B cell (primary cell): Measurements from ENCODE around the gene GLMN. TPM values are rescaled to one million over a fixed set of nuclear protein-coding genes. Genes with fewer than 3 reads are reported as not detected.

Experiments used
- ATAC-seq: fragments of 200-7000 bp; cut with Tn5 transposase; one replicate; pipeline ENCODE4 v1.10.0; 2021; ENCODE audit warnings: low read depth, mild to moderate bottlenecking, moderate number of reproducible peaks, moderate library complexity
- CTCF ChIA-PET: fragments of 350-600 bp; sonication (Branson Sonifier 250); formaldehyde crosslinking; loops from one replicate; lab custom pipeline; 2021; ENCODE audit warnings: antibody characterized with exemption, inconsistent platforms; lab: Charles Lee
- POLR2A ChIA-PET: fragments of 350-600 bp; sonication (Branson Sonifier 250); formaldehyde crosslinking; loops from one replicate; lab custom pipeline; 2021; ENCODE audit warnings: antibody characterized with exemption; lab: Charles Lee
- DNase-seq: peaks from one replicate; pipeline ENCODE4 v3.0.0; 2013
- H2AFZ ChIP-seq: 2 replicates; pipeline ENCODE4 v1.6.1; 2012; ENCODE audit warnings: mild to moderate bottlenecking, low read depth, low read length; ENCODE audit not compliant: insufficient read depth, poor library complexity, severe bottlenecking
- H3K27ac ChIP-seq, 2 donors: 1 replicate in 1 of 2; 2 replicates in 1 of 2; pipeline ENCODE4 v1.5.1; 2012 to 2013; ENCODE audit warnings: low read length in 2 of 2, mild to moderate bottlenecking in 2 of 2, moderate library complexity in 1 of 2
- H3K27me3 ChIP-seq, 4 experiments: fragments of 200-600 bp in 1 of 4; sonication (generic) in 1 of 4; replicated peaks in 1 of 4; 1 replicate in 2 of 4; 2 replicates in 2 of 4; pipeline versions ENCODE4 v1.6.1 to v1.7.0; 2013 to 2016; ENCODE audit warnings: low read length in 3 of 4, mild to moderate bottlenecking in 2 of 4, mixed read lengths in 1 of 4, moderate library complexity in 1 of 4; ENCODE audit not compliant: insufficient read depth in 4 of 4, control insufficient read depth in 3 of 4; ENCODE audit errors: control extremely low read depth in 1 of 4
- H3K36me3 ChIP-seq, 2 experiments: replicated peaks in 1 of 2; 1 replicate in 1 of 2; 2 replicates in 1 of 2; pipeline versions ENCODE4 v1.6.1 to v1.7.1; 2013; ENCODE audit warnings: low read length in 1 of 2; ENCODE audit not compliant: insufficient read depth in 2 of 2, control insufficient read depth in 1 of 2; ENCODE audit errors: control extremely low read depth in 1 of 2, extremely low read depth in 1 of 2
- H3K4me1 ChIP-seq, 2 donors: fragments of 200-600 bp in 1 of 2; sonication (generic) in 1 of 2; 1 replicate in 1 of 2; 2 replicates in 1 of 2; pipeline versions ENCODE4 v1.5.1 to v1.6.1; 2013 to 2017; ENCODE audit warnings: low read length in 2 of 2; ENCODE audit not compliant: control insufficient read depth in 2 of 2, insufficient read depth in 2 of 2
- H3K4me2 ChIP-seq: replicated peaks from 2 replicates; pipeline ENCODE3; 2012; ENCODE audit warnings: mild to moderate bottlenecking, low read depth, low read length; ENCODE audit not compliant: poor library complexity, severe bottlenecking
- H3K4me3 ChIP-seq, 5 experiments: fragments of 200-600 bp in 1 of 5; sonication (generic) in 1 of 5; 1 replicate in 3 of 5; 2 replicates in 2 of 5; pipeline versions ENCODE4 v1.5.1 to v1.7.0; 2011 to 2016; ENCODE audit warnings: low read length in 4 of 5, mild to moderate bottlenecking in 4 of 5, low read depth in 2 of 5, control low read depth in 1 of 5, moderate library complexity in 1 of 5; ENCODE audit not compliant: insufficient read depth in 1 of 5; ENCODE audit errors: control extremely low read depth in 1 of 5, extremely low read depth in 1 of 5
- H3K79me2 ChIP-seq: fragments of 200-600 bp; sonication (generic); one replicate; pipeline ENCODE4 v1.6.0; 2016; ENCODE audit warnings: low read length; ENCODE audit not compliant: control insufficient read depth, insufficient read depth
- H3K9ac ChIP-seq: fragments of 200-600 bp; sonication (generic); 2 replicates; pipeline ENCODE4 v1.6.1; 2017; ENCODE audit warnings: mild to moderate bottlenecking, low read length, moderate library complexity
- H3K9me3 ChIP-seq, 3 donors: one replicate each; pipeline versions ENCODE4 v1.6.1 to v1.7.1; 2013; ENCODE audit warnings: low read length in 2 of 3; ENCODE audit not compliant: control insufficient read depth in 2 of 3, insufficient read depth in 1 of 3; ENCODE audit errors: control extremely low read depth in 1 of 3
- H4K20me1 ChIP-seq: 2 replicates; pipeline ENCODE4 v1.6.0; 2012; ENCODE audit warnings: mild to moderate bottlenecking, low read length; ENCODE audit not compliant: insufficient read depth, control insufficient read depth, poor library complexity, severe bottlenecking
- H3K27ac Mint-ChIP-seq: one replicate; pipeline ENCODE4 v1.8.0; 2021; ENCODE audit warnings: mixed read lengths
- H3K27me3 Mint-ChIP-seq: one replicate; pipeline ENCODE4 v1.8.0; 2021; ENCODE audit warnings: mixed read lengths
- H3K4me1 Mint-ChIP-seq: one replicate; pipeline ENCODE4 v1.8.0; 2021; ENCODE audit warnings: mixed read lengths
- H3K4me3 Mint-ChIP-seq: one replicate; pipeline ENCODE4 v1.8.0; 2021; ENCODE audit warnings: mixed read lengths
- H3K9me3 Mint-ChIP-seq: one replicate; pipeline ENCODE4 v1.8.0; 2022; ENCODE audit warnings: mixed read lengths; ENCODE audit not compliant: insufficient read depth
- CTCF ChIP-seq: fragments of 200-600 bp; IDR thresholded peaks from one replicate; pipeline ENCODE4 v1.8.0; 2022; ENCODE audit warnings: antibody characterized with exemption, mild to moderate bottlenecking
- EZH2 ChIP-seq: IDR thresholded peaks from 2 replicates; pipeline ENCODE4 v1.6.1; 2012; ENCODE audit warnings: borderline replicate concordance, low read depth, mild to moderate bottlenecking, moderate library complexity, low read length; ENCODE audit not compliant: insufficient read depth, poor library complexity, severe bottlenecking
- WGBS: methylation state at CpG from one replicate; pipeline ENCODE4 v1.1.5; 2013; ENCODE audit warnings: missing lambda C conversion rate; ENCODE audit not compliant: insufficient coverage; 5-methylcytosine and 5-hydroxymethylcytosine counted together
- intact Hi-C: fragments of 100-400 bp; cut with micrococcal nuclease; formaldehyde crosslinking; loops from one replicate; pipeline ENCODE4 v1.10.0; 2022
- polyA plus RNA-seq: library from polyadenylated mRNA; depleted of rRNA; stranded (reverse); fragments of >200 nt; gene quantifications from 2 replicates; pipeline ENCODE4 v1.2.3, GENCODE V29; 2012
- total RNA-seq, 2 donors: library from RNA; stranded (reverse); fragments of 120-200 nt in 1 of 2; gene quantifications; 1 replicate in 1 of 2; 2 replicates in 1 of 2; pipeline versions ENCODE4 v1.2.3 to v1.2.4, GENCODE V29; 2013 to 2022

Gene GLMN
- total and polyA plus RNA-seq, 2 donors (not counting 1 experiment from before 2014, with no cell fraction given), result 2.8 to 13.6 TPM

DNA sequence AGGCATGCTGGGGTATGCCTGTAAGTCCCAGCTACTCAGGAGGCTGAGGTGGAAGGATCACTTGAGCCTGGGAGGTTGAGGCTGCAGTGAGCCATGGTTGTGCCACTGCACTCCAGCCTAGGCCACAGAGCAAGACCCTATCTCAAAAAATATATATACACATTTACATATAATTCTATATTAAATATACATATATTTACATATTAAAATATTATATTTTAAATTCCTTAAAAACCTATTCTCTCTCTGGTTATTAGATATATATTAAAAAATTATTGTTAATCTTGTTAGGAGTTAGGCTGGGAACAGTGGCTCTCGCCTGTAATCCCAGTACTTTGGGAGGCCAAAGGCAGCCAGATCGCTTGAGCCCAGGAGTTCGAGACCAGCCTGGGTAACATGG lies 22.7 kb downstream of the GLMN start:
- Histone ChIP-seq H3K9me3 (no peaks in the 10 kb centered on the region), H3K9ac (no peak overlapping the region)

DNA sequence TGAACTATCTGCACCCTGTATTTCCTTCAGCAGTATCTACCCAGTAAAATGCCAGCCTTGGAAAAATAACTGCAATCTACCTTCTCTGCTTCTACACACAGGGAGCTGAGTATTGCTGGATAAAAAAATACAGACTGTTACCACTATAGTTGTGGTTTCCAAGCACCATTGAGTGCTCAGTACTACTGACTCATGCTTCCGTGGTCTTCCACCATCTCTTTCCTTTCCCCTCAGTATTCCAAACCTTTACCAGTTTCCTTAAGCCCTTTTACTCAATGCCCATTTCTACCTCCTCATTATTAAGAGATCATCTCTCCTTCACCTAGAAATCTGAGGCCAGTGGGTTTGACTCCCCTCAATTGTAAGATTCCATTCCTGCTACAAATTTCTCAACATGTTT lies 23.8 kb downstream of the GLMN start:
- Mint-ChIP-seq H3K27ac (no peak overlapping the region), H3K27me3 (no peaks in the 10 kb centered on the region), H3K4me1 (peaks cover 5% of the 10 kb centered on the region), H3K4me3 (no peak overlapping the region), H3K9me3 (no peaks in the 10 kb centered on the region)
- DNase-seq (no peak), ATAC-seq (no peak)
- Histone ChIP-seq H3K36me3 (peaks cover 2 to 39% of the 10 kb centered on the region in 2 experiments), H3K27me3 (no peaks in the 10 kb centered on the region), H4K20me1 (no peaks in the 10 kb centered on the region), H3K4me2 (no peak overlapping the region), H3K9ac (no peak overlapping the region), H3K9me3 (no peaks in the 10 kb centered on the region), H3K27ac (no peak overlapping the region), H2AFZ (no peak overlapping the region), H3K4me1 (no peaks in the 10 kb centered on the region), H3K79me2 (no peaks in the 10 kb centered on the region), H3K4me3 (no peak overlapping the region)
- ChIA-PET POLR2A (no interaction called here), CTCF (no interaction called here)
- no peak for TF ChIP-seq EZH2
- no peak for TF ChIP-seq CTCF
- intact Hi-C loops, result no loop called here
- WGBS, result 89% methylated on average over 1 of the region's 1 CpG

More for the DNA sequence above, 22.7 kb downstream of the GLMN start:
- TF ChIP-seq EZH2 (no peak), CTCF (no peak)
- Histone ChIP-seq H2AFZ (no peak overlapping the region), H3K36me3 (peaks cover 2 to 41% of the 10 kb centered on the region in 2 experiments), H3K4me3 (no peak overlapping the region), H3K79me2 (no peaks in the 10 kb centered on the region), H4K20me1 (no peaks in the 10 kb centered on the region), H3K4me2 (no peak overlapping the region), H3K27ac (no peak overlapping the region), H3K4me1 (no peaks in the 10 kb centered on the region), H3K27me3 (no peaks in the 10 kb centered on the region)
- DNase-seq (no peak), ATAC-seq (no peak)
- H3K27me3 Mint-ChIP-seq, result no peaks in the 10 kb centered on the region
- no peak overlapping the region for H3K27ac Mint-ChIP-seq
- ChIA-PET POLR2A (no interaction called here), CTCF (no interaction called here)
- peaks cover 5% of the 10 kb centered on the region for H3K4me1 Mint-ChIP-seq
- no peaks in the 10 kb centered on the region for H3K9me3 Mint-ChIP-seq
- intact Hi-C loops, result no loop called here
- WGBS, result 100% methylated on average over 2 of the region's 3 CpGs
- H3K4me3 Mint-ChIP-seq, result no peak overlapping the region
